Astrocyte of the cerebellum (primary cell): ENCODE results near the gene EXO1.
A peak's percentile ranks its signal among the peaks of the same experiment; 100 is the strongest.
"Not testable (repeated sequence)": the region's sequence is repeated elsewhere in the genome, so short reads cannot be mapped to it uniquely, and the experiment has no call there.

Experiments used
- DNase-seq: peaks from one replicate; pipeline ENCODE4 v3.0.0-alpha.2; 2011; ENCODE audit warnings: low read depth
- H3K4me3 ChIP-seq: 2 replicates; pipeline ENCODE4 v1.5.1; 2011; ENCODE audit warnings: mild to moderate bottlenecking, low read depth, low read length, moderate library complexity
- in situ Hi-C: cut with HindIII; loops from 2 replicates; pipeline ENCODE4 v1.10.0; 2017; ENCODE audit warnings: low sequenced_read_pairs
- TF ChIP-seq, protein P1 (sequence below): IDR thresholded peaks from 2 replicates; pipeline ENCODE4 v1.5.1; 2012; ENCODE audit warnings: low read length, low read depth, moderate library complexity, mild to moderate bottlenecking; ENCODE audit errors: missing control alignments

The EXO1 gene

DNA sequence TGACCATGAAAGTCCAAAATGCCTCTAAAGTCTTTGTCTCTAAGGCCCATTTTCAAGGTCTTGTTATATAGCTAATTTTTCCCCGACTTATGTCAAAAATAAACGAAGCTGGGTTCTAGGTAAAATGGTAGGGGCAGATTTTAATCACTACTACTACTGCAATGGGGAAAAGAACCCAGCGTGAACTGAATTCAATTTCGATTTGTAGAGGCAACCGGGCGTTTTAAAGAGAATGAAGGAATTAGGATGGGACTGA is 536 bp upstream of the EXO1 start:
- TF ChIP-seq, protein P1, sequence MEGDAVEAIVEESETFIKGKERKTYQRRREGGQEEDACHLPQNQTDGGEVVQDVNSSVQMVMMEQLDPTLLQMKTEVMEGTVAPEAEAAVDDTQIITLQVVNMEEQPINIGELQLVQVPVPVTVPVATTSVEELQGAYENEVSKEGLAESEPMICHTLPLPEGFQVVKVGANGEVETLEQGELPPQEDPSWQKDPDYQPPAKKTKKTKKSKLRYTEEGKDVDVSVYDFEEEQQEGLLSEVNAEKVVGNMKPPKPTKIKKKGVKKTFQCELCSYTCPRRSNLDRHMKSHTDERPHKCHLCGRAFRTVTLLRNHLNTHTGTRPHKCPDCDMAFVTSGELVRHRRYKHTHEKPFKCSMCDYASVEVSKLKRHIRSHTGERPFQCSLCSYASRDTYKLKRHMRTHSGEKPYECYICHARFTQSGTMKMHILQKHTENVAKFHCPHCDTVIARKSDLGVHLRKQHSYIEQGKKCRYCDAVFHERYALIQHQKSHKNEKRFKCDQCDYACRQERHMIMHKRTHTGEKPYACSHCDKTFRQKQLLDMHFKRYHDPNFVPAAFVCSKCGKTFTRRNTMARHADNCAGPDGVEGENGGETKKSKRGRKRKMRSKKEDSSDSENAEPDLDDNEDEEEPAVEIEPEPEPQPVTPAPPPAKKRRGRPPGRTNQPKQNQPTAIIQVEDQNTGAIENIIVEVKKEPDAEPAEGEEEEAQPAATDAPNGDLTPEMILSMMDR: no peak
- in situ Hi-C loops: loop anchor here (10.0 to 25.0 kb wide), 2 partner anchors 233 to 310 kb away; partner anchors contain the start of gene KMO
- no peak for DNase-seq
- H3K4me3 ChIP-seq: peak overlapping the region; percentile 93

DNA sequence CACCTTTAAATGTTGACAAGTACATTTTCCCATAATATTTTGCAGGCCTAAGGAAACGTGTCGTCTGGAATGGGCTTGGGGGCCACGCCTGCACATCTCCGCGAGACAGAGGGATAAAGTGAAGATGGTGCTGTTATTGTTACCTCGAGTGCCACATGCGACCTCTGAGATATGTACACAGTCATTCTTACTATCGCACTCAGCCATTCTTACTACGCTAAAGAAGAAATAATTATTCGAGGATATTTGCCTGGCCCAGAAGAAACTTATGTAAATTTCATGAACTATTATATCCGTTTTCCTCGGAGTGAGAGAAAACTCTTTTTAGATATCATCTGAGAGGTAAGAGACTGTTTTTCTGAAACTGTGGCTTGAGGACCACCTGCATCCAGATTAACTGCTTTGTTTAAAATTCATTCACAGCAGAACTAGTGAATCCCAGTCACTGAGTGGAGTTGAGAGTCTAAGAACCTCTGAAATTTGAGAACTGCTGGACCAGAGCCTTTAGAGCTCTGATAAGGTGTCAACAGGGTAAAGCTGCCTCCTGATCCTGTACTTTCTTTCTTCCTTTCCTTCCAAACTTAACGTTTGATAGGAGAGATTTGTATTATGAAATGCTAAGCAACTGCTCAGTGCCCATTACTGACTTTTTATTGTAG is 811 bp downstream of the EXO1 start:
- TF ChIP-seq, protein P1: no peak
- peak overlapping the region; percentile 93 for H3K4me3 ChIP-seq
- no peak for DNase-seq
- in situ Hi-C loops: loop anchor here (10.0 to 25.0 kb wide), 2 partner anchors 234 to 312 kb away; partner anchors contain the start of gene KMO

DNA sequence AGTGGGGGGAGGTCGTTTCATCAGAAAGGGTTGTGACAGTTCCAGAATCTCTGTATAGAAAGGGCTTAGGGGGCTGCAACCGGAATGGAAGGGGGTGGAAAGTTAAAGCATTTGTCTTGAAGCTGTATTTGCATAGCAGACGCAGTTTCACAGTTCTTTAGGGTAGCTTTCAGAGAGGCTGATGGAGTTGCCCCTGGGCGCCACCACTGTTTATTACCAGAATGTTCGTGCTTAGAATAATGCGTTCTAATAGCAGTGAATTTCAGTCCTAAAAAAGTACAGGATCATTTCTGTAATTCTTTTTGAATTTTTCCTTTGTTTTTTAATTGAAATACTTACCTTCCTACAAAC is 1.3 kb downstream of the EXO1 start:
- in situ Hi-C loops: loop anchor here (10.0 to 25.0 kb wide), 2 partner anchors 235 to 312 kb away; partner anchors contain the start of gene KMO
- no peak for DNase-seq
- H3K4me3 ChIP-seq: peak overlapping the region; percentile 93
- TF ChIP-seq, protein P1: no peak

DNA sequence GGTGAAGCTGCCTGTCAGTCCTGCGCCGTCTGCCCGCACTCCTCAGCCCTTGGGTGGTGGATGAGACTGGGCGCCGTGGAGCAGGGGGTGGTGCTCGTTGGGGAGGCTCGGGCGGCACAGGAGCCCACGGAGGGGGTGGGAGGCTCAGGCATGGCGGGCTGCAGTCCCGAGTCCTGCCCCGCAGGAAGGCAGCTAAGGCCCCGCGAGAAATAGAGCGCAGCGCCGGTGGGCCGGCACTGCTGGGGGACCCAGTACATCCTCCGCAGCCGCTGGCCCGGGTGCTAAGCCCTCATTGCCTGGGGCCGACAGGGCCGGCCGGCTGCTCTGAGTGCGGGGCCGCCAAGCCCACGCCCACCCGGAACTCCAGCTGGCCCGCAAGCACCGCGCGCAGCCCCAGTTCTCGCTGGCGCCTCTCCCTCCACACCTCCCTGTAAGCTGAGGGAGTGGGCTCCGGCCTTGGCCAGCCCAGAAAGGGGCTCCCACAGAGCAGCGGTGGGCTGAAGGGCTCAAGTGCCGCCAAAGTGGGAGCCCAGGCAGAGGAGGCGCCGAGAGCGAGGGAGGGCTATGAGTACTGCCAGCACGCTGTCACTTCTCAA is 7.6 kb downstream of the EXO1 start:
- in situ Hi-C loops, DNase-seq, H3K4me3 ChIP-seq: not testable (repeated sequence)

DNA sequence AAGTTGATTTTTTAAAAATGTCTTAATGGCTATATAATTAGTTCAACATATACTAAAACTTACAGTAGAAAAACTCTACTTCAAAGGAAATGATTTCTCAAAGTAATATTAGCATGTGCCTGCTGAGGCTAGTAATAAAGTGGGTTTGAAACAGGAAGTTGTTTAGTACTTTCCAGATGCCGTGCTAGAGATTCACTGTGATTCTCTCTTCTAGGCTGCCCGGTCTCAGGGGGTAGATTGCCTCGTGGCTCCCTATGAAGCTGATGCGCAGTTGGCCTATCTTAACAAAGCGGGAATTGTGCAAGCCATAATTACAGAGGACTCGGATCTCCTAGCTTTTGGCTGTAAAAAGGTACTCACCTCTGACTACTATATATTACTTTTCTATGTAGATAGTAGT is 9.1 kb downstream of the EXO1 start:
- in situ Hi-C loops: no loop called here
- TF ChIP-seq, protein P1: no peak
- H3K4me3 ChIP-seq: no peak overlapping the region
- DNase-seq: no peak

DNA sequence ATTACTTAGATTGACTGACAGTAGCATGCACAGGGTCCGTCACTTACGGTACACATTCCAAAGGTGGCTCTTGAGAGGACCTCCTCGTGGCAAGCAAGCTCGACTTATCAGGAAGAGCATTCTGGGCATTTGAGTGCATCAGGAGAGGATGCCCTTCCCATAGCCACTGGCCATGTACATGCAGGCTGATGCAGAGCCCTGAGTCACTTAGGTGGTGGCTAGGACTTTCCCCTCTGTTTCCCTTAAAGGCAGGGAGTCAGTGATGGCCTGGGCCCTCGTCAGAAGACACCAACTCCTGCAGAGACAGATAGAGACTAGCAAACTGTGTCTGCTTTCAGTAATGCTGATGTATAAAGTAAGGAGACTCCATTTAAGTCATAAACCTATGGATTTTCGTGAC is 12.9 kb downstream of the EXO1 start:
- TF ChIP-seq, protein P1: no peak
- DNase-seq: no peak
- in situ Hi-C loops: no loop called here
- H3K4me3 ChIP-seq: no peak overlapping the region

DNA sequence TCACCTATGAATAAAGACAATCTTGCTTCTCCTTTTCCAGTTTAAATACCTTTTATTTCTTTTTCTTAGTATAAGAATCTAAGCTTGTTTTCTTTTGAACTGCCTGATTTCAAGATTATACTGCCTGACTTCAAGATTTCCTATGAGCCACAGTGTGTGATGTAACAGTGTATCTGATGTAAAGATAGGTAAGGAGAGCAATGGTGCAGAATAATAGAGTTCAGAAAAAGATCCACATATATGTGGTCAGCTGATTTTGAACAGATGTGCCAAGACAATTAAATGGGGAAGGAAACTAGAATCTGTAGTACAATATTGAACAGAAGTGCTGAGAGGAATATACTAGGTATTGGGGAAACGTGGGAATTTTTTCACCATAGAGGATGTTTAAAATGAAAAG is 21.0 kb downstream of the EXO1 start:
- in situ Hi-C loops: no loop called here
- H3K4me3 ChIP-seq: no peak overlapping the region
- TF ChIP-seq, protein P1: no peak
- DNase-seq: no peak
